GM19438 (cell line): Measurements from ENCODE around the gene TBC1D24.

Source experiments
- ATAC-seq: cut with Tn5 transposase; IDR thresholded peaks from one replicate; pipeline ENCODE4 v1.9.1; 2021; ENCODE audit warnings: low read depth; ENCODE audit not compliant: unreplicated experiment

The TBC1D24 gene

GRCh38 chr16:2481676-2482075, 6.7 kb downstream of the TBC1D24 start:
- ATAC-seq = no peak

DNA sequence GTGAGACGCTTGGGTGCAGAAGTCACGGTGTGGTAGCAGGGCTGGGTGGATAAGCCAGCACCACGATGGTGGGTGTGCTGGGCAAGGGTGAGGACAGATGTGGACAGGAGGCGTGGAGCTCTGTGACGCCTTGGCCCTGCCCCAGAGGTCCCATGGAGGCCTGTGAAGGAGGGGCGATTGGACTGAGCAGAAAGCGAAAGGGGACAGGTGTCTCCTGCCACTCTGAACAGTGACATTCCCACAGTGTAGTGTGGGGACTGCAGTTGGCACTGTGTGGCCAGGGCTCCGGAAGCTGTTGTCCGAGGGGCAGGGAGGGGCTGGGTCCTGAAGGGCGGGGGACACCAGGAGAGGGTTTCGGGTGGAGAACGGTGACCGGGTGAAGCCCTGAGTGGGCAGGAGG, 7.3 kb downstream of the TBC1D24 start:
- no peak for ATAC-seq

GRCh38 chr16:2482708-2483534, 8.0 kb downstream of the TBC1D24 start:
- ATAC-seq = no peak

DNA sequence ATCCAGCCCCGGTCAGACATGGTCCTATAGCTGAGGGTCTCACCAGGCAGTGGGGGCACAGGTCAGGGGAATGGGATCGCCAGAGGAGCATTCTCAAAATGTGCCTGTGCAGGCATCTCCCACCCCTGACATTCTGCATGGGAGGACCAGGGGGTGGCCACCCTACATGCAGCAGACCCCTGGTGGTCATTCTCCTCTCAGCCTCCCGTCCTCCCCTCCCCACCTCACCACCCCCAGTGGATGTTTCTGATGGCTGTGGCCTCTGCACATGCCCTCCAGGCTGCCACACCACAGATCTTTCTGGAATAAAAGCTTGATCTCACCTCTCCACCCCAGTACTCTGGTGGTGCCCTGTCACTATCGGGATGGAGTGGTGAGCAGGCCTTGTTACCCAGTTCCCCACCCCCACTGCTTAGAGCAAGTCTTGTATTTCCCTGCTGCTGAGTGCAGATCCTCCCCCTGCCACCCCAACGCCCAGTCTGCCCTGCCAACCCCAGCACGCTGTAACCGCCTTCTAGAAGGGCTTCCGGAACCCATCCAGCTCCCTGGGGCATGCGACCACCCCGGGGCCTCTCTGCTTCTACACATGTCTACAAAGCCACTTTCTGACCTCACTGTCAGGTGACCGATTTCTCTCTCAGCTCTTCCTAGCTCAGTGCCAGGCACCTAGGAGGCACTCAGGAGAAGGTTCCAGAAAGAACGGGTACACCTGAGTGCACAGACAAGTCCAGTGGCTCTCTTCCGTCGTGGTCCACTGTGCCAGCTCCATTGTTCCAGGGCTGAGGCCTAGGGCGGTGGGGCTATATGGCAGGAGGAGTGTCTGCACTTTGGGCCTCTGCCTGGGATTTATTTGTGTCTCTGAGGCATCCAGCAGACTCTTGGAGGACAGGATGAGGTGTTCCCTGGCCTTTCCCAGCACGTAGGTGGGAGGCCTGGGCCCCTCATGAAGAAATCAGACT, 9.3 kb downstream of the TBC1D24 start:
- no peak for ATAC-seq

- ATAC-seq = no peak
Measured at GRCh38 chr16:2484898-2485508, 10.1 kb downstream of the TBC1D24 start.

DNA sequence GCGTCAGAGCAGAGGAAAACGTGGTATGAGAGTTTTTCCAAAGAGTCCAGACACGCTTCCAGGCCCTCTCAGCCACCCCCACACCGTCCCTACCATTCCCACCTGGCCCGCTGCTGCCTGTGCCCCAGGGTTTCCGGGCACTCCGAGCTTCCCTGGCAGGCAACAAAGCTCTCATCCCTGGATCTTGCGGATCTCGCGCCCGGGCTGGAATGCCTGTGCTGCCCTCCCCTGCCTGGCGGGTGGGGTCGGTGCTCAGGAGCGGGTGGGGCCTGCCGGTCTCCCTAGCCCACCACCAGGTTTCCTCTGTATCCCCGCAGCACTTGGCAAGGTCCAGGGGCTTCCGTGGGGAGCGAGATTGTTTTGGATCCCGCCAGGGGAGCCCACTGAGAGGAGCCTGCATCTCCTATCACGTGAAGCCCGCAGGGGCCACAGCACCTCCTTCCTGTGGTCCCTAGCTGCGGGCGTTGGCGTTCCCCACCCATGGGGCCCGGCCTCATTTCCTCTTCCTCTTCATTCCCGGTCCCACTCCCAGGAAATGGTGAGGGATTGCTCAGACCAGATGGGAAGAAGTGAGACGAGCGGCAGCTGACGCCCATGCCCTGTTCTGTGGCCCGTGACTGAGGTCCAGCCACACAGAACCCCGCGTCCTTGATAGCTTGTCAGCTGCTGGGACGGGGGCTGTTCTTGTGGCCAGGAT, 11.0 kb downstream of the TBC1D24 start:
- no peak for ATAC-seq

DNA sequence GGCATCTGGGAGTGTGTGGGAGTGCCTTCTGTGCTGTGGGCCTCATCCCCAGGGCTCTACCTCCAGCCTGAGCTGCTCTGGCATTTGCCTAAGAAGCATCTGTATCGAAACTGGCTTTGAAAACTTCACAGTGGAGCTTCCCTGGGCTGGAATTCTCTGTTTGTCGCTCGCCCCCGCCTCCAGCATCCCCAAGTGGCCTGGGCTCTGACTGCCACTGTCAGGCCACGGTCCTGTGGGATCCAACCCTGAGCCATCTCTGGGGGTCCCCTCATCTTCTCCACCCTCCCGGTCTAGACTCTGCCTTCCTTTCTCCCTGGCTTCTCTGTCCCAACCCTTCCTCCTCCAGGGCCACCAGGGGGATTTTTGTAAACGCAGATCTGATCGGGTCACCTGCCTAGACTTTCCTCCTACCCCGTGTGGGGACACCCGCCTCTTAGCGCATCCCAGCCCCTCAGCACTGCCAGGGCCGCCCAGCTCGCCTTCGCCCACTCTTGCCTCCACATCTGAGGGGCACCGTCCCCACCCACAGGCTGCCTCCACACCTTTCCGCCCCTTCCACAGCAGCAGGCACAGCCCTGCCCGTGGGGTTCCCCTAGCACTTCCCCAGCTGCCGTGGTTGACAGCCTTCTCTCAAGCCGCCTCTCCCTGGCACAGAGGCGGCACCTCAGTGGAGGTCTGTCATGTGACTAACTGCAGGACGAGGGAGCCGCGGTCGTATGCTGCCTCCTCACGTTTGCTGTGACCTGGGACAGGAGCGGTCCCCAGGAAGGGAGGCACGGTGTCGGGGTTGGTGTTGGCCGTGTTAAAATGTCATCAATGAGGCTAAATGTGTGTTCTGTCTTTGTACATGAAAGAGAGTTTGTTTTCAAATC, 12.0 kb downstream of the TBC1D24 start:
- ATAC-seq = peak; percentile 73

- no peak for ATAC-seq
Measured at GRCh38 chr16:2487517-2487842, 12.6 kb downstream of the TBC1D24 start.

GRCh38 chr16:2487903-2488531, 13.1 kb downstream of the TBC1D24 start:
- no peak for ATAC-seq

DNA sequence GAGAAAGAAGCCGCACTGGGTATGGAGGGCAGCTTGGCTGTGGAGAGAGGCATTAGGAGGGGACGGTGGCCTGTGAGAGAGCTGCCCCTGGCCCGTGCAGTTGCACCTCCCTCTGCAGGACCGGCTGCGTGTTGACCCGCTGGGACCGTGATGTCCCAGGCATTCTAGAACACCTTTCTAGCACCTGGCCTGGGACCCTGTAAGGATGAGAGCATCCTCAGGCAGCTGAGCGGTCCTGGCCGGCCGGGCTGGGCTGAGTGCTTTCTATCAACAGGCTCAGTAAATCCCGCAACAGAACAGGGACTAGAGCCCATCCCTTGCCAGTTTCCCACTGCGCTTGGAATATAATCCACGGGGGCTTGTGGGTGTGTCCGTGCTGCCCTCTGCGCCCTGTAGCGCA, 14.7 kb downstream of the TBC1D24 start:
- ATAC-seq = no peak

DNA sequence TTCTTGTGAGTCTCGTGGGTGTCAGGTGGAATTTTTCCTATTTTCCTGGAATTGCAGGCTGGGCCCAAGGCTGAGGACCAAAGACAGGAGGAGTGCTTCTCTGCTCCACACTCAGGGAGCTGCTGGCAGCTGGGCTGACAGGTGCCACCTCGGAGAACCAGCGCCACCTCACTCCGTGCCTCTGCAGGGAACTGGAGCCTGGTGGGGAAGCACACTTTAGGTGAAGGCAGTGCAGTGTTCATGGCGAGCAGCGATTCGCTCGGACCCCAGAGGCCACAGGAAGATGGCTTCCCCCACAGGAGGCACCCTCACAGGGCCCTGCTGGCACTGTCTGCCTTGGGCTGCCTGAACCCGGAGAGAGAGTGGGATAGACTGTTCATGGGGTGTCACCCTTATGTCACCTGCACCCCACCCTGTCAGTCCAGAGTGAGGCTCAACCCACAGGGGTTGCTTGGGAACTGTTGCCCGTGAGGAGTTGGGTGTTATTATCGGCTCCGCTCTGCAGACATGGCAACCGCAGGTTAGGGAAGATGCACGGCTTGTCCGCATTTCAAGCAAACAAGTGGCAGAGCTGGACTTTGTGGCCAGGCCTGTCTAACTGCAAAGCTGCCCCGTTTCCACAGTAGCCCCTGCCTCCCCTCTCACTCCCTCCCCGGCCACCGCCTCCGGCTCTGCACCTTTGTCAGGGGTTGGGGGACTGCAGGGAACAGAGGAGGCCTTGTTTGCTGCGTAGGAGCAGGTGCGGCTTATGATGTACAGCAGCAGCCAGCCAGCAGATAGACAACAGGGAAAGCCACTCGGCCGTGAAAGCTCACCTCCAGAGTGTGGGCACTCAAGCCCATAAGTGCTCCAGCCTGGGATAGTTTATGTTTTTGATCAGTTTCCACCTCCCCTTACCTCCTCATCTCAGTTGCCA, 15.5 kb downstream of the TBC1D24 start:
- ATAC-seq = no peak

DNA sequence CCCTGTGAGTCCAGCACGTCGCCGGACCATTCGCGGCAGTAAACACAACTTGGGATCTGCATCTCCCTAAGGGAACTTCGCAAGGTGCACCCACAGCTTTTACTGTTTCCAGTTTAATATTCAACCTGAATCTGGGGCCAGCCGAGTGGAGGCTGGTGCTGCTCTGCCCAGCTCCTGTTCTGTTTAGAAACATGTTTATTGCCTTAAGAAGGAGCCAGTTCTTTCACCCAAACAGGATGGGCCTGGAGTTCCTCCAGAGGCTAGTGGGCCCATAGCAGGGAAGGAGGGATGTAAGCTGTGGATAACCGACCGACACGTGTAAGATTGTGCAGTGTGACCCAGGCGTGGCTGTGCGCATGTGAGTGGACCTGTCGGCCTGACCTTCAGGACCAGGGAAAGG, 17.4 kb downstream of the TBC1D24 start:
- no peak for ATAC-seq

DNA sequence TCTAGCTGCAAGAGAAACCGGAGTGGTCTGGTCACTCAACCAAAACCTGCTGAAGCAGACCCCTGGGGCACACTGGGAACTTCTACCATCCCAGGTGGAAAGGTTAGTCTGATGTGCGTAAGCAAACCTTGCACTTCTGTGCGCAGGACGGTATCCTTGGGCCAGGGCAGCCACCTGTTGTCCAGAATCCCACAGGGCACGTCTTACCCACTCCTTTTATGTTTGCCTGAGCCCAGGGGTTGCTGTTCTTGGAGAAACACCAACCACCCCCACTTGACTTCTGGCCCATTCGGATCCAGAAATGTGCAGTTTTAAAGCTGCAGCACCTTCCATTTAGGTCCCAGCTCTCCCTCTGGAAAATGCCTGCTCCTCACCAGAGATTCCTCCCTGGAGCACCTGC, 18.7 kb downstream of the TBC1D24 start:
- no peak for ATAC-seq

- ATAC-seq = no peak
Measured at GRCh38 chr16:2494616-2495015, 19.7 kb downstream of the TBC1D24 start.

- no peak for ATAC-seq
Measured at GRCh38 chr16:2495041-2495440, 20.1 kb downstream of the TBC1D24 start.

- no peak for ATAC-seq
Measured at GRCh38 chr16:2496223-2497115, 21.5 kb downstream of the TBC1D24 start.

DNA sequence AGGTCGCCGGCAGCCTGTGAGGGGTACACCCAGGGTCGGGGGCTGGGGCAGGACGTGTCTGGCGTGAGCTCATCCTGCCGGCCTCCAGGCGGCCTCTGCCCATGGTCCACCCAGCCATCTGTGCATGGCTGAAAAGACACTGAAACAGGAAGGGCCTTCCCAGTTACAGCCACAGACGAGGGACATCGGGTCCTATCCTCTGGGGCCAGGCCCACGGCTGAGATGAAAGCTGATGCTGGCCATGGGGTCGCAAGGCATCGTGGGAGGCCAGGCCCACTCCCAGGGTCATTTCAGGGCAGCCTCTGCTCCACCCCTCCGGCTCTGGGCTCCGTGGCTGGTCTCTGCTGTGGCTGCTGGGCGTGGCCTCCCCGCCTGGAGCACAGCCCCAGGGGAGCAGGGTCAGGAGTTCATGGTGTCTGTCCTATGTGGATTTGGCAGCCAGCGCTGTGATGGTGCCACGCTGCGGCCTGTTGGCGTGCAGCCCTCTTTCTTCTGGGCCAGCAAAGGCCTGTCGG, 22.2 kb downstream of the TBC1D24 start:
- no peak for ATAC-seq
